GM18861 (cell line): ENCODE measurements around the gene CHST3.

Source experiments
- ATAC-seq: cut with Tn5 transposase; IDR thresholded peaks from one replicate; pipeline ENCODE4 v1.9.1; 2021; ENCODE audit not compliant: unreplicated experiment

Gene CHST3

DNA sequence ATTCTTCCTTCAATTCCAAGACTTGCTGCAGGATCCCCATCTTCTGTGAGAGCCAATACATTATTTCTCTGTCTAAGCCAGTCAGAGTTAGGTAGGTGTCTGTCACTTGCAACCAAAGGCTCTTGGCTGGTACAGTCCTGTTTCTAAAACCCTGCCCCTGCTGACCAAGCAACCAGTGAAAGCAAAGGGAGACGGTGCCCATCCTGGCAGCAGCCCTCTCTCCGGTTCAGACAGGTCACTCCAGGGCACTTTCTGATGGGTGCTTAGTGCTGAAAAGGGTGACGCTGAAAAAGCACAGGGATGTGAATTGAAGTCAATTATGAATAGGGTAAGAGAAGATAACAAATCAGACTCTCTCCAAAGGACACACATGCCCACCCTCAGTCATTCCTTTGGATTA lies 86.7 kb downstream of the CHST3 start:
- ATAC-seq, result no peak

DNA sequence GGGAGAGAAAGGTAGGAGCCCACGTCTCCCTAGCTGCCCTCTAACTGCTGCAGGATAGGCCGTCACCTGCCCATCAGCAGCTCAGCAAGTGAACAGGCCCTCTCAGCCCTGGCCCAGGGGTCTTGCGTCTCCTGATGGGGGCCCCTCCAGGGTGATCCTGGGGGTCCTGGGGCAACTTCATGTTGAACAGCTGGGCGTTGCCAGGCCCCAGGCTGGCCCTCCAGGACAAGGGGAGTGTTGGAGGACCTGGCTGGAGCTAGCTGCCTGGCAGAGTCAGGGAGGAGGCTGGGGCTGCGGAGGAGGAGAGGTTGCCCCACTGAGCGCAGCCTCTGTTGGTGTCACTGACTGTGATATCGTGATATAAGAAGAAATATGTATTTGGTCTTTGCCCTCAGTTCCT lies 89.5 kb downstream of the CHST3 start:
- no peak for ATAC-seq

DNA sequence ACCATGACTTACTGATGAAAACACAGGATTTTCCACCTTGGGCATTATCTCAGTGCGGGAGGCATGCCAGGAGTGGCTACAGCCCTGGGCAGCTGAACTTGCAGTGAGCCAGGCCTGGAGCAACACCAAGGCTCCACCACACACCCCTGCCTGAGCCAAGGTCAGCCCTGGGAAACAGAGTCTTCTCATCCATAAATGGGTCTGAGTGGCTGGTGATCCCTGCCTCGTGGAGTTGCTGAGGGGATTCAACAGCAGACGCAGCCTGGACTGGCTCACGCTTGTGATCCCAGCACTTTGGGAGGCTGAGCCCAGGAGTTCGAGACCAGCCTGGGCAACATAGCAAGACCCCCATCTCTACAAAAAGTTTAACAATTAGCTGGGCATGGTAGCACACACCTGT lies 91.9 kb downstream of the CHST3 start:
- no peak for ATAC-seq

DNA sequence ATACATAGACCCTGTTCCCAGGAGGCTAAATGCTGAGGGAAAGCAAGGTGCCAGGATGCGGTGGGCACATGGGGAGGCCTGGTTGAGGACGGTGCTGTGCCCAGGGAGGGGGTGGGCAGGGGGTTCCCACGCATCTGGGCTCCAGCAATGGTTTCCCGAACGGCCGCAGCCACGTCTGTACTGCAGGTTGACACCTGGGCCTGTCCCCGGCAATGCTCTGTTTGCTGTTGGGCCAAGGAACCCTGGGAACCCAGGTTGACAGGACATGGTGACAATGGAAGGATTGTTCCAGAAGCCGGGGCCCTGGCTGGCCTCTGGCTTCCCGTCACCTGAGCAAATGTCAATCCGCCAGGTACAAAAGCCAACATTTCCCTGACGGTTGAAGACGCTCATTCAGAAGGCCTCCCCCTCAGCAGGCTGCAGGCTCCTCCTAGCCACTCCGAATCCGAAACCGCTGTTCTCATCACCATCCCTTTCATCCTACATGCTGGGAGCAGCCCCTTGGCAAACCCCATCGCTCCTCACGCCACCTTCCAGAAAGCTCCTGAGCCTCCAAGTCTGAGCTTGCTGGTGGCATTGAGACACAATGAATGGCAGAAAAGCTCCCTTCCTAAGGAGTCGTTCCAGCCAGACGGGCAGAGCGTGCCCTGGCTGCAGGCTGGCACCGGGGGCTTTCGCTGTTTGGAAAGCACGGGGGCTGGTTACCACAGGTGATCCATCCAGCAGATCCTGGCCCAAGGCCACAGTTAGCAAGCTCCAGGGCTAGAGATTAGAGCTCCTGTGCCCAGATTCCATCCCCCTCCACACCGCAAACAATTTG lies 92.9 kb downstream of the CHST3 start:
- ATAC-seq, result no peak

DNA sequence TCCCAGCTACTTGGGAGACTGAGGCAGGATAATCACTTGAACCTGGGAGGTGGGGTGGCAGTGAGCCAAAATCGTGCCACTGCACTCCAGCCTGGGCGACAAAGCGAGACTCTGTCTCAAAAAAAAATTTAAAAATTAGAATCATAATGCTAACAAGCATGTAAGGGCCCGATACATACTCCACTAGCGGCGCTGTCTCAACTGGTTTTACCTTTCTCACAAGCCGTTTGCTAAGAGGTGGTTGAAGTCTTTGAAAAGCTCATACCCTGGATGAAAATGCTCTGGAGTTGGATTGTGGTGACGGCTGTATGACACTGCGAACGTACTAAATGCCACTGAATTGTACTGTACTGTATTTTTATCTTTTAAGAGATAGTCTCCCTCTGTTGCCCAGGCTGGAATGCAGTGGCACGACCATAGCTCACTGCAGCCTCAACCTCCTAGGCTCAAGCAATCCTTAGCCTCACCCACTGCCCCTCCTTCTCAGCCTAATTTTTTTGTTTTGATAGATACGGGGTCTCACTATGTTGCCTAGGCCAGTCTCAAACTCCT lies 94.2 kb downstream of the CHST3 start:
- no peak for ATAC-seq

DNA sequence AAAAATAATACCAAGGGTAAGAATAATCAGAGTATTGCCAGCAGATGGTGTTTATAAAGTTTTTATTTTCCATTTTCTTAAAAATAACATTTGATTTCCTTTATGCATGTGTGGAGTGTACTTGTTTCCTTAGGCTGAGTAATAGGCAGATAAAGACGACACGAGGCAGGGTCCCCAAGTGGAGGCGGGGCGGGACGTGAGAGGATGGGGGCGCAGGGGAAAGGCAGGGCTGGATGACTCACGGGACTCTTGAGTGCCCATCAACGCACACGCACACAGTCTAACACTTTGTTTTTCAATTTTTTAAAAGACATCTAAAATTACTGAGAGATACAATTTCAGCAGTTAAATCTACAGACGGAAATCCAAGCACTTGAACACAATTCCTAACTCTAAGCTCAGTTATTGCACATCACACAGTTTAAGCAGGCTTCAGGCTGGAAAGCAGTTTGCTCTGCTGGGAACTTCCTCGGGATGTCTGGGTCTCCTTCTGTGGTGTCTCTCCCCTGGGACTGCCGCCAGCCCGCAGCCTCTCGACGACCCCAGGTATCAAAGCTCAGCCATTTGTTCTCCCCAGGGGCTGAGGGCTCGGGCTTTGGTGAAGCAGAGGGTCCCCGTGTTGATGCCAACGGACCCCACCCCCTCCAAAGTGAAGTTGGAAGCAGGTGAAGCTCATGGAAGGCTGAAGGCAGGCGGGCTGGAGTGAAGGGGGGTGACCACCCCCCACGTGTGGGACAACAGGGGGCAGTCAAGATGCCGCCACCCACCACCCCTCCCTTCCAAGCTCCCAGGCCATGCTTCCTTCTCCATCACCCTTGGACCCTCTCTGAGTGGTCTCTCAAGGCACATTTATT lies 95.0 kb downstream of the CHST3 start:
- no peak for ATAC-seq

DNA sequence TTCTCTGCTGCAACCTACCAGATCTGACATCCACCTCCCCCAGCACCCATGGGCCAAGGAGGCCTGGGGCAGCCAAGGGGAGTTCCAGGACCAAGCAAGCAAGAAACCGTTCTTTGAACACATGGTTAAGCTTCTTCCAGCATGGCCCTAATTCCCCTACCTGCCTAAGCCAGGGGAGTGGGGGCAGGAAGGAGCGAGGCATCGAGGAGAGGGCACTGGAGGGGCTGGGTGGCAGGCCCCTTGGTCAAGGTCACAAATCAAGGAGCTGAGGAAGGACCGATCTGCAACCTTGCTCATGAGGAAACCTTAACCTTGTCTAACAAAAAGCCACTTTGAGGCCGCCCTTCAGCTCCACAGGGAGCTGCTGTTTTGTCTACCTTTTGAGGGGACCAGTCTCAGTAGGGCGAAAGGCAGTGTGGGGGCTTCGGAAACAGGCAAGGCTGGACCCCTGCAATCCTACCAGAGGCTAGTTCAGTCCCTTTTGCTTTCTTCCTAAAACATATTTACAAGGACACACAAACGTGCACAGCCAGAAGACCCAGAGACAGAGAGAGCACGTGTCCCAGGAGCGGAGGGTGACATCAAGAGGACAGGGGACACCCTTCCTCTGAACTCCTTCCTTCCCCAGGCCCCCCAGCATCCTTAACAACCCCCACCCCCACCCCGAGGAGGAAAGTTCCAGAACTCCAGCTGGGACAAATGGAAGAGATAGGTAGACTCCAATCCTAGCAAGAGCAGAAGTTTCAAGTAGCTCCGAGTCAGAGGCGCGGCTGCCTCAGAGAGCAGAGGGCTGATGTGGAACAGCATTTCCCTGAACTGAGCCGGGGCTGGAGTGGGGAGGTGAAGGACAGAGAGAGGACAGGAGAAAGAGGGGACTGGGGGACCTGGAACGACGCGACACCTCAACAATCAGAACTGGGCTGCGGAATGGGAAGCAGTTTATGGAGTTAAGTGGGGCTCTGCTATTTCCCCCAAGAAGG lies 95.9 kb downstream of the CHST3 start:
- ATAC-seq, result no peak

DNA sequence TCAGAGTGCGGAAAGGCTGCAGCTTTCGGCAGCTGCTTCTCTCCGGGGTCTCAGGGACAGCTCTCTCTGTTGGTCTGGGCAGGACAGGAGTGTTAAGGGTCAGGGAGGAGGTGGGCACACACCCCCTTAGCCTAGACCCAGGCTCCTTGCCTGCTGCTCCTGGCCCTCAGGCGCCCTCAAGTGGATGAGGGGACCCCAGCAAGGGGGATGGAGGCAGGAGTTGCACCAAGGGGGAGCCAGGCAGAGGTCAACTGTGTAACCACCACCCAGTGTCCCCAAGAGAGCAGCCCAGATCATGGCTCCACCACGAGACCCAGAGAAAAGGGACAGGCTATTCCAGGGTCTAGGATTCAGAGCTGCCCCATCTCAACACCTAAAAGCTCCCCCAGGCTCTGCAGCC lies 97.3 kb downstream of the CHST3 start:
- no peak for ATAC-seq

DNA sequence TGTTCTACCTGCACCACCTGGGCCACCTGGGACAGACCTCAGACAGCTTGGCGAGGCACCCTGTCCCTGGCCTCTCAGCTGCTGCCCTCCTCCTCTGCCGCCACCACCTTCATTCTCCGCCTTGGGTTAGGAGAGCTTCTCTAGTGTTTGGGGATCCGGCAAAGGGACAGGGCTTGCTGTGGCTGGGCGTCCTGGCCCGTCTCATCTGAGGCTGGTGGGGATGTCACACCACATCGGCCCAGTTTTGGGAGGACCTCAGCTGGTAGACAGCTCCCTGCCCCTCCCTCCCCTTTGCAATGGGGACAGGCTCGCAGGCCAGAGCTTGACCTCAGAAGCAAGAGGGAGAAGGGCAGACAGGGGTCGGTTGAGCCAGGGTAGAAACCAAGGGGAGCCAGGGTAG lies 97.7 kb downstream of the CHST3 start:
- no peak for ATAC-seq

DNA sequence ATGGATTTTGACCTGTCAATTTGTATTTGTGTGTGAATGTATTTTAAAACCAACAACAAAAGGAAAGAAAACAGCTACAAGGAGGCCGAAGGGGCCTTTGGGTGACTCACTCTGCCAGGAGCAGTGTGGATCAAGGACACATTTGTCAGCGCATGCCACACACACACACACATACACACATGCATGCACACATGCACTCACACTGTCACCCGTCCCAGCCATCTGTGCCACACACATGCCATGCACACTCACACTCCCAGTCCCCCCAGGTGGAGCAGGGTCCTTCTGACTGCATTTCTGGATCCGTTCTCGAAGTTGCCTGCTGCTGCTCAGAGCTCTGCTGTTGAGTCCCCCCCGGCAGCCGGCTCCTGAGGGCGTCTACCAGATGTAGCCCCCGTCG lies 98.2 kb downstream of the CHST3 start:
- no peak for ATAC-seq
